Testis (tissue), 3 donors: ENCODE measurements around the gene SHROOM3. TPM values are rescaled to one million over a fixed set of nuclear protein-coding genes. Genes with fewer than 3 reads are reported as not detected.
A peak's percentile ranks its signal among the peaks of the same experiment; 100 is the strongest.

Experiments used
- DNase-seq: peaks from one replicate; pipeline ENCODE4 v3.0.0-alpha.2; 2019
- H3K27ac ChIP-seq, 2 donors: fragments of 200-600 bp; sonication (generic); one replicate each; pipeline ENCODE4 v1.5.1; 2019
- H3K27me3 ChIP-seq: fragments of 200-600 bp; sonication (generic); one replicate; pipeline ENCODE4 v1.5.1; 2019
- H3K36me3 ChIP-seq: fragments of 200-600 bp; sonication (generic); one replicate; pipeline ENCODE4 v1.5.1; 2017; ENCODE audit warnings: low read depth; ENCODE audit errors: missing control alignments
- H3K4me1 ChIP-seq: fragments of 200-600 bp; sonication (generic); one replicate; pipeline ENCODE4 v1.5.1; 2019
- H3K4me3 ChIP-seq, 2 donors: fragments of 200-600 bp; sonication (generic); one replicate each; pipeline ENCODE4 v1.5.1; 2017 to 2019
- H3K9me3 ChIP-seq: fragments of 200-600 bp; sonication (generic); one replicate; pipeline ENCODE4 v1.5.1; 2017
- CTCF ChIP-seq, 3 experiments: fragments of 450-650 bp in 2 of 3; fragments of 200-600 bp in 1 of 3; sonication (generic) in 1 of 3; IDR thresholded peaks; one replicate each; pipeline ENCODE4 v1.5.1; 2016 to 2019; ENCODE audit warnings: antibody characterized with exemption in 3 of 3, mild to moderate bottlenecking in 2 of 3, moderate library complexity in 1 of 3
- POLR2A ChIP-seq: fragments of 450-650 bp; IDR thresholded peaks from one replicate; pipeline ENCODE4 v1.6.1; 2017; ENCODE audit warnings: antibody characterized with exemption, mild to moderate bottlenecking, moderate library complexity
- WGBS, 2 donors: methylation state at CpG; one replicate each; pipeline ENCODE4 v1.1.5; 2018; 5-methylcytosine and 5-hydroxymethylcytosine counted together
- intact Hi-C: fragments of 100-400 bp; cut with DNase I; formaldehyde crosslinking; loops from one replicate; pipeline ENCODE4 v1.15.1; 2023; ENCODE audit warnings: low total_unique reads
- polyA plus RNA-seq: library from polyadenylated mRNA; stranded (reverse); fragments of 350-450 nt; fragmentation: Illumina TruSeq; extraction: RNeasy Lipid Tissue Mini Kit (QIAGEN cat#74804); gene quantifications from one replicate; pipeline ENCODE4 v1.2.3, GENCODE V29; 2014; ENCODE audit warnings: low read depth, low replicate concordance; ENCODE audit not compliant: insufficient read depth
- total RNA-seq, 2 donors: library from RNA; depleted of rRNA; stranded (reverse); fragments of >200 nt; gene quantifications; one replicate each; pipeline ENCODE4 v1.2.3, GENCODE V29; 2016

Gene SHROOM3
- total and polyA plus RNA-seq, 3 donors from 2014 or later: 3.9 to 7.2 (median 6.4) TPM

- Histone ChIP-seq H3K4me3 (no peak overlapping the region), H3K27ac (no peak overlapping the region), H3K9me3 (no peaks in the 10 kb centered on the region), H3K4me1 (no peaks in the 10 kb centered on the region), H3K27me3 (no peaks in the 10 kb centered on the region), H3K36me3 (no peaks in the 10 kb centered on the region)
- TF ChIP-seq POLR2A: no peak
- no peak for TF ChIP-seq CTCF (IDR thresholded peaks at IDR 0.05)
- no peak for DNase-seq
- 39 to 45% methylated on average over 5 of the region's 5 CpGs for WGBS, 2 donors
- intact Hi-C loops: no loop called here
Observed at GRCh38 chr4:76687746-76688448, 252.9 kb downstream of the SHROOM3 start.

DNA sequence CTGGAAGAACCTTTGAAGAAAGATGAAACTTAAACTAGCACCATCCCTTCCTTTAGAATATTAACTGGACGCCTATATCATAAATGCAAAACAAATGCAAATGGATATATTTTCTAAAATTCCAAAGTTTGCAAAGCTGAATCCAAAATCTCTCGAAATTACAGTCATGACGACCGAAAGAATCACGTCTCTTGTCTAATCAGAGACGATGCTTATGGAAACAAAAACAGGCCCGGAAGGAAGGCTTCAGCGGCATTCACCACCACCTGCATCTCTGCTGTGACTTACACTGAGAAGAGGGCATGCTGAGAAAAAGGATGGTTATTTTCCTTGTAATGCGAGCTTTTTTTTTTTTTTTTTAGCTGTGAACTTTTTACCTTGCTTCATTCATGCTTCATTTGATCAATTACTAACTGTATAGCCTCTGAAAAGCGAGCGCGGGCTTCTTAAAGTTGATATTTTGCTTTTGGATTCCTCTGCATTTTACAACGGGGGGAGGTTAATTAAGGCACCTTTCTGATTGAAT is 253.7 kb downstream of the SHROOM3 start:
- Histone ChIP-seq H3K36me3 (no peaks in the 10 kb centered on the region), H3K9me3 (no peaks in the 10 kb centered on the region), H3K4me1 (no peaks in the 10 kb centered on the region), H3K4me3 (peak overlapping the region; percentile 6 to 47), H3K27ac (no peak overlapping the region), H3K27me3 (no peaks in the 10 kb centered on the region)
- intact Hi-C loops: no loop called here
- WGBS, 2 donors: 36 to 37% methylated on average over 13 of the region's 13 CpGs
- no peak for DNase-seq
- TF ChIP-seq POLR2A (no peak), CTCF (IDR thresholded peaks at IDR 0.05) (no peak)

DNA sequence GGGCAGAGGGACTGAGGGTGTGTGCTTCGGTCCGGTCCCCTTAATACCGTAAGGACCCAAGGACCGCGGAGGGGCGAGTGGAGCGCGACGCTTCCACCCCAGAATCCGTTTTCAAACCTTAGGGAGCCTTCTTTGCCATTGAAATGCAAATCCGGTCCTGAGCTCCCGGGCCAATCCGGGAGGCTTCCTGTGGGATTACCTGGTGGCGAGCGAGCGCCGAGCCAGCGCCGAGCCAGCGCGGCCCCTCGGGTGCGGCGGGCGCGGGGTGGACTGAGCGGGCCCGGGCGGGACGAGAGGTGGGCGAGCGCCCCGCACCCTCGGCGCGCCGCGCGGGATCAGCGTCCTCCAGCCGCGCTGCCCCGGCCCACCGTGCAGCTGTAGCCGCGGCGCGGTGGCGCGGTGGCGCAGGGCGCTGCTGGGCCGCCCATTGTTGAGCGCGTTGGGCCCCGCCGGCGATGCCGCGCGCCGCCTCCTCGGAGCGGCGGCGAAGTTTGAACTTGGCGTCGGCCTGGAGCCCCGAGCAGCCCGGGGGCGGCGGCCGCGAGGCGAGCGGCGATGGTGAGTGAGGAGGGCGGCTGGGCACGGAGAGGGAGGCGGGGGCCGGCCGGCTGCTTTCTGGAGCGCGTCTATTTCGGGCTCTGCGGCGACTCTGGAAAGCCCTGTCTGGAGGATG is 254.3 kb downstream of the SHROOM3 start:
- Histone ChIP-seq H3K27ac (no peak overlapping the region), H3K4me1 (no peaks in the 10 kb centered on the region), H3K36me3 (no peaks in the 10 kb centered on the region), H3K27me3 (no peaks in the 10 kb centered on the region), H3K9me3 (no peaks in the 10 kb centered on the region), H3K4me3 (peak overlapping the region; percentile 41 to 47)
- 5% methylated on average over 21 to 67 of the region's 87 CpGs for WGBS, 2 donors
- TF ChIP-seq CTCF (IDR thresholded peaks at IDR 0.05) (no peak), POLR2A (no peak)
- intact Hi-C loops: no loop called here
- peak; percentile 38 for DNase-seq

- no peaks in the 10 kb centered on the region for H3K9me3 ChIP-seq
- H3K4me1 ChIP-seq: no peaks in the 10 kb centered on the region
- intact Hi-C loops: no loop called here
- no peak for DNase-seq
- H3K4me3 ChIP-seq: peak overlapping the region; percentile 41 to 47
- TF ChIP-seq CTCF (IDR thresholded peaks at IDR 0.05) (no peak), POLR2A (no peak)
- 23 to 31% methylated on average over 12 of the region's 12 CpGs for WGBS, 2 donors
- H3K27ac ChIP-seq: no peak overlapping the region
- no peaks in the 10 kb centered on the region for H3K27me3 ChIP-seq
- no peaks in the 10 kb centered on the region for H3K36me3 ChIP-seq
Observed at GRCh38 chr4:76690011-76690905, 255.2 kb downstream of the SHROOM3 start.
